HG03521 (cell line): ENCODE measurements around the gene GPBAR1.
"Not testable (repeated sequence)": the region's sequence is repeated elsewhere in the genome, so short reads cannot be mapped to it uniquely, and the experiment has no call there.

ENCODE experiments used
- ATAC-seq: cut with Tn5 transposase; IDR thresholded peaks from one replicate; pipeline ENCODE4 v1.9.1; 2021; ENCODE audit warnings: mild to moderate bottlenecking, moderate library complexity; ENCODE audit not compliant: unreplicated experiment

GPBAR1 gene

DNA sequence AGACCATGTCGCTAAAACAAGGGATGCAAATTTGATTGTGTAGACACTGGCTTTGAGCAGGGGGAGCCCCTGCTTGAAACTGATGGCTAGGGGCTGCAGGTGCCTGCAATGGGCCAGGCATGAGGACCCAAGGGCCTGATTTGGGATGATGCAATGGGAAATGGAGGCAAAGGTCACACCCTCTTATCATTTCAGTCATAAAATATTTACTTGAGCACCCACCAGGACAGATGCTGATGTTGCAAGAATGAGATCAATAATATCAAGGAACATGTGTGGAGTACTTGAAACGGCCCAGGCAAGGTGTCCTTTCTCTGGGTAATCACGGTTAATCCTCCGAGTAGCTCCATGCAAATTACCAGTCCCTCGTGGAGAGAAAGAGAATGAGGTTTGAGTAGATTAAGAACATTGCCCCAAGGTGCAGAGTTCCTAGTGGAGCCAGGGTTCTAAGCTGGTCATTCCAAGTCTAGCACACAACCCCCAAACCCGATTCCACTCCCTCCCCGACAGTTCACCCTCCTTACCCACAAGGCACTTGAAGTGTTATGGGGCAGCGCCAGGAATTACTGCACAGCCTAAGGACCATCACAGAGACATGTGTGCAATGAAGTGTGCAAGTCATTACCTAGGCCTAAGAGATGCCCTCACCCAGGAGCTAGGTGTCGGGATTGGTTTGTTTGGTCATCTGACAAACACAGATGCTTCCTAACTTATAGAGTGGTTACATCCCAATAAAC, 45.5 kb downstream of the GPBAR1 start:
- no peak for ATAC-seq

DNA sequence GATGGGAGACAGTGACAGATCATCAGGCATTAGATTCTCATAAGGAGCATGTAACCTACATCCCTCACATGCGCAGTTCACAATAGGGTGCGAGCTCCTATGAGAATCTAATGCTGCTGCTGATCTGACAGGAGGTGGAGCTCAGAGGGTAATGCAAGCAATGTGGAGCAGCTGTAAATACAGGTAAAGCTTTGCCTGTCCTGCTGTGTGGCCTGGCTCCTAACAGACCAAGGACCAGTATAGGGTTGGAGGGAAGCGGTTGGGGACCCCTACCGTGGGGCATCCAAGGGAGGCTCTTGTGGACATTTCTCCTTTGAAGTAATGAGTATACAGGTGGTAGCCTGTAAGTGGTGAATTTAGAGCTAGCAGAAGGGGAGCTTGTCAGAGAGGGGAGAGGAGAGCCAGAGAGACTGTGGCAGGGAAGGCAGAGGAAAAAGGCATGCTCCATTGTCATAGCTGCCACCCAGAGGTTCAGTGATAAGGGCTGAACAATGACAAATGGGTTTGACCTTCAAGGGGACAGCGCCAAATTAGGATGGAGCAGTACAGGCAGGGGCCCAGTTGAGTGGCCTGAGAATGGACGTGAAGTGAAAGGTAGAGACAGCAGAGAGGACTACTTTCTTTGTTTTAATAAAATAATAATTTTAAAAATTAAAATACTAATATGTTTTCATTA, 46.7 kb downstream of the GPBAR1 start:
- no peak for ATAC-seq

DNA sequence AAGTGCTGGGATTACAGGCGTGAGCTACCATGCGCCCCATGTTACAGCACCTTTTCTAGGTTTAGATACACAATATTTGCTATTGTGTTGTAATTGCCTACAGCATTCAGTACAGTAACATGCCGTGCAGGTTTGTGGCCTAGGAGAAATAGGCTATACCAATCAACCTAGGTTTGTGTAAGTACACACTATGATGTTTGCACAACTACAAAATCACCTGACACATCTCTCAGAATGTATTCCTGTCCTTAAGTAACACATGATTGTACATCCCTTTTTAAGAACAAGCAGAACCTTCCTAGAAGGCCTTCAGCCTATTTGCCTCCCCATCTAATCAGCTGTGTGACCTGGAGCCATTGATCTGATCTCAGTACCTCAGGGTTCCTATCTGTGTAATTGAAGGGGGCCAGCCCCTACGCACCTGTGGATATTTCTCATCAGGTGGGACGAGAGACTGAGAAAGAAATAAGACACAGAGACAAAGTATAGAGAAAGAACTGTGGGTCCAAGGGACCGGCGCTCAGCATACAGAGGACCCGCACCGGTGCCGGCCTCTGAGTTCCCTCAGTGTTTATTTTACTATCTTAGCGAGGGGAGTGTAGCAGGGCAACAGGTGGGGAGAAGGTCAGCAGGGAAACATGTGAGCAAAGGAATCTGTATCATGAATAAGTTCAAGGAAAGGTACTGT, 50.2 kb downstream of the GPBAR1 start:
- ATAC-seq = no peak

DNA sequence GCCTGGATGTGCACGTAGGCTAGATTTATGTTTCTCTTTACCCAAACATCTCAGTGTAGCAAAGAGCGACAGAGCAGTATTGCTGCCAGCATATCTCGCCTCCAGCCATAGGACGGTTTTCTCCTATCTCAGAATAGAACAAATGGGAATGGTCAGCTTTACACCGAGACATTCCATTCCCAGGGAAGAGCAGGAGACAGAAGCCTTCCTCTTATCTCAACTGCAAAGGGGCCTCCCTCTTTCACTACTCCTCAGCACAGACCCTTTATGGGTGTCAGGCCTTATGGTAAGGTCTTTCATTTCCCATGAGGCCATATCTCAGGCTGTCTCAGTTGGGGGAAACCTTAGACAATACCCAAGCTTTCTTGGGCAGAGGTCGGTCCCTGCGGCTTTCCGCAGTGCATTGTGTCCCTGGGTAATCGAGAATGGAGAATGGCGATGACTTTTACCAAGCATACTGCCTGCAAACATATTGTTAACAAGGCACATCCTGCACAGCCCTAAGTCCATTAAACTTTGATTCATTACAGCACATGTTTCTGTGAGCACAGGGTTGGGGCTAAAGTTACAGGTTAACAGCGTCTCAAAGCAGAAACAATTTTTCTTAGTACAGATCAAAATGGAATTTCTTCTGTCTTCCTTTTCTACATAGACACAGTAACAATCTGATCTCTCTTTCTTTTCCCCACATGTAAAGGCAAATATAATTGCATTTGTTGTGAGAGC, 50.9 kb downstream of the GPBAR1 start:
- not testable (repeated sequence) for ATAC-seq

DNA sequence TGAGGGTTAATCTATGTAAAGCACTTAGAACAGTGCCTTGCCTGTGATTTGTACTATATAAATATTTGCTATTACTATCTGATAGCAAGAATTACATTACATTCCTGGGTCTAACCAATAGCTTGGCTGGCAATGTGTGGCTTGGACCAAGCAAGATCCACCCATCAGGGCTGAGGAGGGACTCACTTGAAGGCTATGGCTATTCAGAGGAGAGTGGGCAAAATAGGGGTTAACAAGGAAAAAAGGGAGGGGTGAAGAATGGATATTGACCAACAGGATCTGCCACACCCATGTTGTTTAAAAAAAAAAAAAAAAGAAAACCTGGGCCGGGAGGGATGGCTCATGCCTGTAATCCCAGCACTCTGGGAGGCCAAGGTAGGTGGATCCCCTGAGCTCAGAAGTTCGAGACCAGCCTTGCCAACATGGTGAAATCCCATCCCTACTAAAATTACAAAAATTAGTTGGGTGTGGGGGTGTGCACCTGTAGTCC, 51.5 kb downstream of the GPBAR1 start:
- no peak for ATAC-seq

DNA sequence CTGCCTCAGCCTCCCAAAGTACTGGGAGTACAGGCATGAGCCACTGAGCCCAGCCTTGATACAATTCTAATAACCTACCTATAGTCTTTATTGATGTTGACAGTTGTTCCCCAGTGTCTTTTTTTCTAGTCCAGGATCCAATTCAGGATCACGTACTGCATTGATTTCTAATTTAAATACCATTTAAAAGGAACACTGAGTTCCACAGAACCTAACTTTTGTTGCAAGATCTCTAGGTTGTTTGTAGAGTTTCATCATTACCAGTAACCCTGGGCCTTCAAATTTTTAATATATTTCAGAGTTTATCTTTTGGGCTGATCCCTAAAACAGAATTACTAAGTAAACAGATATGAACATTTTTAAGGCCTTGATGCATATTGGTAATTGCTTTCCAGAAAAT, 52.5 kb downstream of the GPBAR1 start:
- no peak for ATAC-seq
